ENCODE results near the gene EN2.

The EN2 gene

GRCh38 chr7:155428171-155428834, 29.6 kb upstream of the EN2 start:
- H3K27me3 ChIP-seq = peaks cover 0 to 56% of the 10 kb centered on the region in 2 donors
- intact Hi-C loops (cut with DNase I; ENCODE audit: low total_unique reads) = no loop called here
- H3K36me3 ChIP-seq = no peaks in the 10 kb centered on the region
- DNase-seq = no peak
- H3K9me3 ChIP-seq = no peaks in the 10 kb centered on the region
- H3K4me3 ChIP-seq = no peak overlapping the region
- no peak overlapping the region for H3K27ac ChIP-seq
- H3K4me1 ChIP-seq = no peaks in the 10 kb centered on the region
- no peak for TF ChIP-seq CTCF (IDR thresholded peaks at IDR 0.05)

GRCh38 chr7:155429651-155430050, 28.3 kb upstream of the EN2 start:
- intact Hi-C loops (cut with DNase I; ENCODE audit: low total_unique reads) = no loop called here
- Histone ChIP-seq H3K27ac (no peak overlapping the region), H3K36me3 (no peaks in the 10 kb centered on the region), H3K4me3 (no peak overlapping the region), H3K9me3 (no peaks in the 10 kb centered on the region), H3K4me1 (no peaks in the 10 kb centered on the region), H3K27me3 (peaks cover 0 to 43% of the 10 kb centered on the region in 2 donors)
- TF ChIP-seq CTCF (IDR thresholded peaks at IDR 0.05) = no peak
- no peak for DNase-seq

GRCh38 chr7:155430606-155431005, 27.3 kb upstream of the EN2 start:
- H3K4me3 ChIP-seq = no peak overlapping the region
- H3K27ac ChIP-seq = no peak overlapping the region
- H3K36me3 ChIP-seq = no peaks in the 10 kb centered on the region
- no peak for DNase-seq
- no peaks in the 10 kb centered on the region for H3K9me3 ChIP-seq
- no peak for TF ChIP-seq CTCF (IDR thresholded peaks at IDR 0.05)
- peaks cover 0 to 44% of the 10 kb centered on the region in 2 donors for H3K27me3 ChIP-seq
- intact Hi-C loops (cut with DNase I; ENCODE audit: low total_unique reads) = no loop called here
- H3K4me1 ChIP-seq = no peaks in the 10 kb centered on the region

GRCh38 chr7:155431231-155431630, 26.7 kb upstream of the EN2 start:
- Histone ChIP-seq H3K4me1 (no peaks in the 10 kb centered on the region), H3K27ac (no peak overlapping the region), H3K27me3 (peaks cover 0 to 46% of the 10 kb centered on the region in 2 donors), H3K36me3 (no peaks in the 10 kb centered on the region), H3K4me3 (no peak overlapping the region), H3K9me3 (no peaks in the 10 kb centered on the region)
- no peak for TF ChIP-seq CTCF (IDR thresholded peaks at IDR 0.05)
- no peak for DNase-seq
- intact Hi-C loops (cut with DNase I; ENCODE audit: low total_unique reads) = no loop called here

- no peaks in the 10 kb centered on the region for H3K9me3 ChIP-seq
- H3K27ac ChIP-seq = no peak overlapping the region
- no peak for DNase-seq
- no peak overlapping the region for H3K4me3 ChIP-seq
- no peak for TF ChIP-seq CTCF (IDR thresholded peaks at IDR 0.05)
- intact Hi-C loops (cut with DNase I; ENCODE audit: low total_unique reads) = no loop called here
- H3K27me3 ChIP-seq = peaks cover 0 to 51% of the 10 kb centered on the region in 2 donors
- no peaks in the 10 kb centered on the region for H3K36me3 ChIP-seq
- H3K4me1 ChIP-seq = no peaks in the 10 kb centered on the region
Observed at GRCh38 chr7:155431711-155432110, 26.2 kb upstream of the EN2 start.

- no peak for TF ChIP-seq CTCF (IDR thresholded peaks at IDR 0.05)
- DNase-seq = no peak
- Histone ChIP-seq H3K4me3 (no peak overlapping the region), H3K27ac (no peak overlapping the region), H3K36me3 (no peaks in the 10 kb centered on the region), H3K27me3 (peaks cover 0 to 65% of the 10 kb centered on the region in 2 donors), H3K9me3 (no peaks in the 10 kb centered on the region), H3K4me1 (no peaks in the 10 kb centered on the region)
- intact Hi-C loops (cut with DNase I; ENCODE audit: low total_unique reads) = no loop called here
Observed at GRCh38 chr7:155435110-155435509, 22.8 kb upstream of the EN2 start.
